ENCODE data around the gene TET1. TPM values are rescaled to one million over a fixed set of nuclear protein-coding genes. Genes with fewer than 3 reads are reported as not detected.

Gene TET1
- total and polyA plus RNA-seq, 9 of the 15 experiments (the other 6 are each of a cell fraction or from before 2014, with no cell fraction given): 2.6 to 21.3 (median 11.6) TPM

- no TSS peak for BruUV-seq (replicated peaks)
- 90% methylated on average over 5 of the region's 5 CpGs for WGBS (ENCODE audit: insufficient coverage, low coverage, missing lambda C conversion rate)
- no peak for ATAC-seq
- Histone ChIP-seq H3K9ac (ENCODE audit: insufficient read depth in 1 of 2, low read depth in 2 of 2, low read length in 2 of 2) (no peak overlapping the region), H3K27me3 (ENCODE audit: control insufficient read depth in 2 of 2, insufficient read depth in 2 of 2, low read length in 2 of 2) (no peaks in the 10 kb centered on the region), H3K4me2 (ENCODE audit: insufficient read depth, low read length) (no peak overlapping the region), H3K9me1 (ENCODE audit: control insufficient read depth, insufficient read depth, low read length) (no peaks in the 10 kb centered on the region), H4K20me1 (replicated peaks; ENCODE audit: control insufficient read depth, insufficient read depth, low read length) (no peaks in the 10 kb centered on the region), H3K4me1 (replicated peaks in 1 of 2; ENCODE audit: control insufficient read depth in 2 of 2, insufficient read depth in 2 of 2, low read length in 2 of 2) (no peaks in the 10 kb centered on the region), H3K36me3 (ENCODE audit: control insufficient read depth, insufficient read depth, low read length) (peaks cover 54% of the 10 kb centered on the region; the same call in 1 of the 3 replicates), H3K27ac (ENCODE audit: extremely low read depth, low read depth, low read length) (no peak overlapping the region), H3K9me3 (replicated peaks; ENCODE audit: control insufficient read depth, insufficient read depth, low read depth, low read length) (no peaks in the 10 kb centered on the region), H2AFZ (ENCODE audit: low read depth, low read length) (no peak overlapping the region), H3K79me2 (ENCODE audit: control insufficient read depth, insufficient read depth, low read length) (no peaks in the 10 kb centered on the region), H3K4me3 (no peak overlapping the region)
- intact Hi-C loops (cut with micrococcal nuclease) (no loop called here), in situ Hi-C loops (cut with MboI) (no loop called here)
- POLR2A ChIA-PET: no interaction called here
- no peak for FAIRE-seq
- TF ChIP-seq PHF8 (IDR thresholded peaks at IDR 0.05; ENCODE audit: borderline replicate concordance, low read length) (no peak), NCOA4 (IDR thresholded peaks at IDR 0.05; ENCODE audit: partially characterized antibody) (no peak), RBM34 (IDR thresholded peaks at IDR 0.05; ENCODE audit: borderline replicate concordance, insufficient read depth, low read length) (no peak), PCBP1 (IDR thresholded peaks at IDR 0.05; ENCODE audit: low read depth, low read length, poor library complexity, severe bottlenecking) (no peak), E2F6 (IDR thresholded peaks at IDR 0.05; ENCODE audit: borderline replicate concordance in 1 of 2, extremely low read depth in 1 of 2, insufficient read depth in 1 of 2, insufficient read length in 1 of 2, low read depth in 1 of 2, low read length in 1 of 2, poor library complexity in 1 of 2, severe bottlenecking in 1 of 2) (no peak), BCL6 (CRISPR knock-in tag; IDR thresholded peaks at IDR 0.05) (no peak), ZNF239 (CRISPR knock-in tag; IDR thresholded peaks at IDR 0.05) (no peak), SP1 (CRISPR knock-in tag; IDR thresholded peaks at IDR 0.05) (no peak)
- CTCF ChIA-PET (ENCODE audit: low intra/inter-chr PET ratio): no interaction called here
- no peak for DNase-seq (ENCODE audit: extremely low read depth in 1 of 4, low spot score in 3 of 4)
These were observed 108.1 kb downstream of the TET1 start for GRCh38 chr10:68668231-68668630.

All from K562 (cell line).